ENCODE data around the gene CD109.
A peak's percentile ranks its signal among the peaks of the same experiment; 100 is the strongest.

CD109 gene

GRCh38 chr6:73739096-73739495 is 43.1 kb downstream of the CD109 start:
- ChIA-PET POLR2A (no interaction called here), CTCF (interaction anchor here (0.6 to 9.6 kb wide), 29 partner anchors 11 to 1492 kb away, joined by 3 to 210 read pairs (median 4); partner anchors contain the start of gene COL12A1)
- H3K4me3 ChIP-seq (ENCODE audit: low read depth, low read length), result no peak overlapping the region
- TF ChIP-seq, protein P1, sequence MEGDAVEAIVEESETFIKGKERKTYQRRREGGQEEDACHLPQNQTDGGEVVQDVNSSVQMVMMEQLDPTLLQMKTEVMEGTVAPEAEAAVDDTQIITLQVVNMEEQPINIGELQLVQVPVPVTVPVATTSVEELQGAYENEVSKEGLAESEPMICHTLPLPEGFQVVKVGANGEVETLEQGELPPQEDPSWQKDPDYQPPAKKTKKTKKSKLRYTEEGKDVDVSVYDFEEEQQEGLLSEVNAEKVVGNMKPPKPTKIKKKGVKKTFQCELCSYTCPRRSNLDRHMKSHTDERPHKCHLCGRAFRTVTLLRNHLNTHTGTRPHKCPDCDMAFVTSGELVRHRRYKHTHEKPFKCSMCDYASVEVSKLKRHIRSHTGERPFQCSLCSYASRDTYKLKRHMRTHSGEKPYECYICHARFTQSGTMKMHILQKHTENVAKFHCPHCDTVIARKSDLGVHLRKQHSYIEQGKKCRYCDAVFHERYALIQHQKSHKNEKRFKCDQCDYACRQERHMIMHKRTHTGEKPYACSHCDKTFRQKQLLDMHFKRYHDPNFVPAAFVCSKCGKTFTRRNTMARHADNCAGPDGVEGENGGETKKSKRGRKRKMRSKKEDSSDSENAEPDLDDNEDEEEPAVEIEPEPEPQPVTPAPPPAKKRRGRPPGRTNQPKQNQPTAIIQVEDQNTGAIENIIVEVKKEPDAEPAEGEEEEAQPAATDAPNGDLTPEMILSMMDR (IDR thresholded peaks at IDR 0.05; ENCODE audit: insufficient read depth, low read length, missing control alignments), result peak; percentile 39
- no peak for DNase-seq (ENCODE audit: low read depth, low spot score)

DNA sequence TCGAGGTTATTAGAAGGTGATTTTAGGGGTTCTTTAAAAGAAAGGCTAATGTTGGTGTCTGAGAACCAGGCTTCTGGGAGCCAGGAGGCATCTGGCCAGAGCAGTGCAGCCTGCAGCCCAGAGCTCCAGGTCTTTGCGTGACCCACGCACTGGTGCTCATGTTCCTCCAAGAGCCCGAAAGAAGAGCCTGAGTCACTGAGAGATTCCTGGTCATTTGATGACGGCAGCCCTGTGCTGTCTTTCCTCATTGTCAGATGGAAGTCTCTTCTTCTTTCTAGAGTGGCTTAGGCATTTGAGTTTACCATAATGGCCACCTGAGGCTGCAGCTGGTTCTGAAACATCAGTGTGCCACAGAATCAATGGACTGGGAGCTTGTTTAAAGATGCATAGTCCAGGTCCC is 46.4 kb downstream of the CD109 start:
- POLR2A ChIA-PET, result no interaction called here
- H3K4me3 ChIP-seq (ENCODE audit: low read depth, low read length), result no peak overlapping the region
- TF ChIP-seq, protein P1 (IDR thresholded peaks at IDR 0.05; ENCODE audit: insufficient read depth, low read length, missing control alignments), result no peak
- CTCF ChIA-PET, result interaction anchor here (1.2 to 9.6 kb wide), 5 partner anchors 10 to 1488 kb away, joined by 3 to 210 read pairs (median 6); partner anchors contain the start of gene COL12A1
- no peak for DNase-seq (ENCODE audit: low read depth, low spot score)

- TF ChIP-seq, protein P1 (IDR thresholded peaks at IDR 0.05; ENCODE audit: insufficient read depth, low read length, missing control alignments), result no peak
- ChIA-PET CTCF (interaction anchor here (1.2 to 9.6 kb wide), 5 partner anchors 10 to 1488 kb away, joined by 3 to 210 read pairs (median 6); partner anchors contain the start of gene COL12A1), POLR2A (no interaction called here)
- DNase-seq (ENCODE audit: low read depth, low spot score), result no peak
- H3K4me3 ChIP-seq (ENCODE audit: low read depth, low read length), result no peak overlapping the region
Observed at GRCh38 chr6:73743081-73743480, 47.1 kb downstream of the CD109 start.

DNA sequence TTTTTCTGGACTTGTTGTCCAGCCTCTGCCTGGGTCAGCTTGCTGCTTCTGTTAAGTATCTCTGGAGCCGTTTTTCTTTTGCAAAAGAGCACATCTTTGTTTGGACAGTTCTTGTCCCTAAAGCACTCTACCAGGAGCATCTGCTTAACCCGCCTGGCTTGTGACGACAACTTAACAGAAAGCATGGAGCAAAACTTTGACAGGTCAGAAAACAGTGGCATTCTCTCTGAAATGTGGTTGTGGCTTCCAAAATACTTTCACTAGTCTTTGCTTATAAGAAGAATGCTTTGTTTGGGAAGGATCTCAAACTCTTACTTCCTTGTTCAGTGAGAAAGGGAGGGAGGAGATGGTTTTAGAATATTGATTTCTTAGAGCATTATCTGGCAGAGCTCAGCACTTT is 47.6 kb downstream of the CD109 start:
- ChIA-PET POLR2A (no interaction called here), CTCF (interaction anchor here (1.2 to 9.6 kb wide), 5 partner anchors 11 to 1487 kb away, joined by 3 to 210 read pairs (median 6); partner anchors contain the start of gene COL12A1)
- no peak overlapping the region for H3K4me3 ChIP-seq (ENCODE audit: low read depth, low read length)
- no peak for DNase-seq (ENCODE audit: low read depth, low spot score)
- TF ChIP-seq, protein P1 (IDR thresholded peaks at IDR 0.05; ENCODE audit: insufficient read depth, low read length, missing control alignments), result no peak

DNA sequence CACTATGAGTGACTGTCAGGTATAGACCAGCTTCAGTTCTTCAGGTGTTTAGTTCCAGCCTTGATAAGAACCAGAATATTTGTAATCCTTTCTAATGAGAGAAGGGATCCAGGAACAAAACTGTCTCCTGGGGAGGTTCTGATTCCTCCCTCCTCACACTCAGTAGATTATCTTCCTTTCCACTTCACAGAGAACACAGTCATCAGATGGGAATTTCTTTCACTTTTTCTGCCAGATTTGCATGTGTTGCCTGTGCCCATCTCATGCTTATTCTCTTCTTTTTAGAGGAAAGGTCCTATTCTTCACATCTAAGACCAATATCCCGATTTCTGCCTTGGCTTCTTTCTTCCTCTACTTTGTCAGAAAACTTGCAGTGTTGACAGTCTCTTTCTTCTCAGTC is 50.8 kb downstream of the CD109 start:
- TF ChIP-seq, protein P1 (IDR thresholded peaks at IDR 0.05; ENCODE audit: insufficient read depth, low read length, missing control alignments), result no peak
- POLR2A ChIA-PET, result no interaction called here
- no peak for DNase-seq (ENCODE audit: low read depth, low spot score)
- CTCF ChIA-PET, result interaction anchor here (0.6 to 1.1 kb wide), 5 partner anchors 10 to 1463 kb away, joined by 3 to 7 read pairs (median 3); no protein-coding TSS in a partner anchor
- no peak overlapping the region for H3K4me3 ChIP-seq (ENCODE audit: low read depth, low read length)

GRCh38 chr6:73747289-73747688 is 51.3 kb downstream of the CD109 start:
- ChIA-PET CTCF (interaction anchor here (1.0 to 4.8 kb wide), 5 partner anchors 9 to 1464 kb away, joined by 3 to 53 read pairs (median 18); no protein-coding TSS in a partner anchor), POLR2A (no interaction called here)
- H3K4me3 ChIP-seq (ENCODE audit: low read depth, low read length), result no peak overlapping the region
- TF ChIP-seq, protein P1 (IDR thresholded peaks at IDR 0.05; ENCODE audit: insufficient read depth, low read length, missing control alignments), result no peak
- no peak for DNase-seq (ENCODE audit: low read depth, low spot score)

Measured in AG04449 (cell line).